ENCODE results near the gene TSPAN18.

Gene TSPAN18

DNA sequence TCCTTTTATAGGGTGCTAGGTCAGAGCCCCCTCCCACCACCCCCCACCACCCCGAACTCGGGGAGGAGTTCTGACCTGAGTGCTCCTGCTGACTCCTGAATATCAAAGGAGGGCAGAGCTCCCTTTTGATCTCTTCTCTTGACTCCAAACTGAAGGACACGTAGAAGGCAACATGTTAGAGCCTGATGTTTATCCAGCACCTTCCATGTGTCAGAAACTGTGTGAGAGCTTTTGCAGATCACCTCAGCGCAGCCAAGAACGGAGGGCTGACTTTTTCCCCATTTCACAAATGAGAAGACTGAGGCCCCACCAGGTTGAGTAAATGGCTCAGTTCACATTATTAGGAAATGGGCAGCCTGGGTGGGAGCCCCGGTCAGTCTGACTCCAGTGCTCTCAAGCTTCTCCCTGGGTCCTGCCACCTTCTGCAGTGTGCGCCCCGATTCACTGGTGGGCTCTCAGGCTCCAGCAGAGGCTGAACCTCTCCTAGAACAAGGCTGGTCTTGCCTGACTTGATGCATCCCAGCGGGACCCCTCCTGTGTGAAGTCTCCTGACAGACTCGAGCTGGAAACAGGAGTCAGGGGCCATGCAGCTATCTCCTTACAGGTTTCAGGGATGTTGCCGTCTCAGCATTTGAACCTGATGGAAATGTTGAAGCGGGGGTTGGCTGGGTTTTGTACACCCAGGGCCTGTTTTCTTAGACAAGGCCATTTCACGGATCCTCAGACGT is 98.5 kb downstream of the TSPAN18 start:
- TF ChIP-seq, protein P1, sequence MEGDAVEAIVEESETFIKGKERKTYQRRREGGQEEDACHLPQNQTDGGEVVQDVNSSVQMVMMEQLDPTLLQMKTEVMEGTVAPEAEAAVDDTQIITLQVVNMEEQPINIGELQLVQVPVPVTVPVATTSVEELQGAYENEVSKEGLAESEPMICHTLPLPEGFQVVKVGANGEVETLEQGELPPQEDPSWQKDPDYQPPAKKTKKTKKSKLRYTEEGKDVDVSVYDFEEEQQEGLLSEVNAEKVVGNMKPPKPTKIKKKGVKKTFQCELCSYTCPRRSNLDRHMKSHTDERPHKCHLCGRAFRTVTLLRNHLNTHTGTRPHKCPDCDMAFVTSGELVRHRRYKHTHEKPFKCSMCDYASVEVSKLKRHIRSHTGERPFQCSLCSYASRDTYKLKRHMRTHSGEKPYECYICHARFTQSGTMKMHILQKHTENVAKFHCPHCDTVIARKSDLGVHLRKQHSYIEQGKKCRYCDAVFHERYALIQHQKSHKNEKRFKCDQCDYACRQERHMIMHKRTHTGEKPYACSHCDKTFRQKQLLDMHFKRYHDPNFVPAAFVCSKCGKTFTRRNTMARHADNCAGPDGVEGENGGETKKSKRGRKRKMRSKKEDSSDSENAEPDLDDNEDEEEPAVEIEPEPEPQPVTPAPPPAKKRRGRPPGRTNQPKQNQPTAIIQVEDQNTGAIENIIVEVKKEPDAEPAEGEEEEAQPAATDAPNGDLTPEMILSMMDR (IDR thresholded peaks at IDR 0.05; ENCODE audit: extremely low read depth, insufficient read depth, missing control alignments), result no peak
- DNase-seq (ENCODE audit: low spot score), result no peak
- in situ Hi-C loops (cut with MboI; ENCODE audit: low pct_unique_long_range_greater_than_20kb, low sequenced_read_pairs, unreplicated experiment), result no loop called here

DNA sequence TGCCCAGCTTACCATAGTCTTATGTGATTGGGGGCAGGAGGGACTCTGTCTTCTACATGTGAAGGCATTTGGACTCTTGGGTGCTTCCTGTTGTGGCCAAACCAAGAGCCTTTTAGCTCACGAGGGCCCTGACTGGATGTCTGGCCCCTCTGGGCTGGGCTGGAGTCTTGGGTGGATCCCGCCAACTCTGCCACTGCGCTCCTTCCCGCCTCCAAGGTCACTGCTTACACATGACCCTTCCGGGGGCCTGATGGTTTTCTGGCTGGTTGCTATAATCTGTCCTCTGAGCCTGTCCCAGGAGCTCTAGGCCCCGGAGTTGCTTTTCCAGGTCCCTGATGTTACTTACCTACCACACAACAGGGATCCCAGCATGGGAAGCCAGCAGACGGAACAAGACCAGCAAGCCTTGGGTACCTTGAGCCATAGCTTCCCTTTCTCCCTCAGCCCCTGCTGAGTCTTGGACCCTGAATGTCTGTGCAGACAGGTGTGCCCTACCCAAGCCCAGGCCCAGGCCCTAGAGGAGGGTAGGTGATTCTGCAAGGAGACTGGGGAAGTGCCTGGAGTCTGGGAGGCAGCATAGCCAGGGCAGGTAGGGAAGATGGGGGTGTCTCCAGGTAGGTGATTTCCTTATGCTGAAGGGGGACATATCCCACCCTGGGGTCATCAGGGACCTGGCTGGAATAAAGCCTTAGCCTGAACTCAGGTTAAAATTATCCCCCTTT is 100.3 kb downstream of the TSPAN18 start:
- in situ Hi-C loops (cut with MboI; ENCODE audit: low pct_unique_long_range_greater_than_20kb, low sequenced_read_pairs, unreplicated experiment), result no loop called here
- TF ChIP-seq, protein P1 (IDR thresholded peaks at IDR 0.05; ENCODE audit: extremely low read depth, insufficient read depth, missing control alignments), result no peak
- DNase-seq (ENCODE audit: low spot score), result no peak

DNA sequence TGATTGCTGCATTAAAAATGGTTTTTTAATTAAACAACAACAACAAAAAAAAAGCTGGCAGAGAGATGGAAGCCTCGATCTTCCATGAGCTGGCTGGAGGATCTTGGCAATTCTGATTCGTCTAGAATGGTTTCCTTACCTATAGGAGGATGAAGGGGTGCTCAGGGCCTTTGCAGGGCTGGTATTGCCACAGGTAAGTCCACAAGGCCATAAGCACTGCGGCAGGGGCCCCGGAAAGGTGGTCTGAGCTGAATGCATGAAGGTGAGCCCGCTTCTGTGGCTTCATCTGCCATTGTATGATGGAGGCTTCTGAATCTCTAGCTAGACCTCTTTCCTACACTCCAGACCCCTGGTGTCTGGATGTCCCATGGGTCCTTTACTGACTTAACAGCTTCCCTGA is 101.5 kb downstream of the TSPAN18 start:
- no peak for DNase-seq (ENCODE audit: low spot score)
- in situ Hi-C loops (cut with MboI; ENCODE audit: low pct_unique_long_range_greater_than_20kb, low sequenced_read_pairs, unreplicated experiment), result no loop called here

DNA sequence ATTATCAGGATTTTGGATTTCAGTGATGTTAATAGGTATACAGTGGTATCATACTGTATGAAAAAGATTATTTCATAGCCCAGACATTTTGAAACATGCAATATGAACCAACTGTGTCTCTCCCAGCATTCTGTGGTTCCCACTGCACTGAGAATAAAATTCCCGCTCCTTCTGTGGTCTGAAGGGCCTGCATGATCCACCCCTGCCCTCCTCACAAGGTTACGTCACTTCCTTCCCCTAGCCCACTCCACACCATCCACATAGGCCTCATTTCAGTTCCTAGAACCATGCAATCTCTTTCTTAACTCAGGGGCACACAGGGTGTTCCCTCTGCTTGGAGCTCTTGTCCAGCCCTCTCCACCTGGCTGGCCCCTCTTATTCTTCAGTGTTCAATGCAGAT is 103.1 kb downstream of the TSPAN18 start:
- TF ChIP-seq, protein P1 (IDR thresholded peaks at IDR 0.05; ENCODE audit: extremely low read depth, insufficient read depth, missing control alignments), result no peak
- DNase-seq (ENCODE audit: low spot score), result no peak
- in situ Hi-C loops (cut with MboI; ENCODE audit: low pct_unique_long_range_greater_than_20kb, low sequenced_read_pairs, unreplicated experiment), result no loop called here

More for the DNA sequence above, 101.5 kb downstream of the TSPAN18 start:
- TF ChIP-seq, protein P1 (IDR thresholded peaks at IDR 0.05; ENCODE audit: extremely low read depth, insufficient read depth, missing control alignments), result no peak

DNA sequence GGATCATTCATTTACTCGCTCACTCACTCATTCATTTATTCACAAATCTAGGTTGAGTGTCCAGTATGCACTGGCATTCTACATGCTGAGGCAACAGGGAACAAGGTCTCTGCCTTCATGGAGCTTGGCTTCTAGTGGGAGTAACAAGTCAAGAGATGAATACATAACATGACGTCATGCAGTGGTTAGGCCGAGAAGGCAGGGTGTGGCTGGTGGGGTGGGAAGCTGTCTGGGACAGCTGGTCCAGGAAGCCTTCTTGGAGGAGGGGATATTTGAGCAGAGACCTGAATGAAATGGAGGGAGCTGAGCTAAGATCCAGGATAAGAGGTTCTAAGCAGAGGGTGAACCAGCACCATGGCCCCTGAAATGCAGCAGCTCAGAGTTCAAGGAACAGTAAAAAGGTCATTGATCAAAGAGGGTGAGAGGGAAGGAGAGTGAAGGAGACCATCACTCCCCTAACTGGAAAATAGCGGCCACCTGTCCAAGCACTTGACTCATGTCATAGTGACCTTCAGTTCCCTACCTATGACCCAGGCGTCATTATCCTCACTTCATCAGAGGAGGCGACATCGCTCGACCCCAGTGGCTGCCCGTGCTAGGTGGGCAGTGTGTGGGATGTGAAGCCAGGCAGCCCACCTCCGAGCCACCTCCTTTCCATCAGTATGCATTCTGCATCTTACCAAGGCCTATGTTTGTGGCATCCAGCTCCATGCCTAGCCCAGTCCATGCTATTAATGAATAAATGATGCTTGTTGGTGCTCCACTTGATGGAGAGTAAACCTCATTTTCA is 105.0 kb downstream of the TSPAN18 start:
- TF ChIP-seq, protein P1 (IDR thresholded peaks at IDR 0.05; ENCODE audit: extremely low read depth, insufficient read depth, missing control alignments), result no peak
- DNase-seq (ENCODE audit: low spot score), result no peak
- in situ Hi-C loops (cut with MboI; ENCODE audit: low pct_unique_long_range_greater_than_20kb, low sequenced_read_pairs, unreplicated experiment), result no loop called here

DNA sequence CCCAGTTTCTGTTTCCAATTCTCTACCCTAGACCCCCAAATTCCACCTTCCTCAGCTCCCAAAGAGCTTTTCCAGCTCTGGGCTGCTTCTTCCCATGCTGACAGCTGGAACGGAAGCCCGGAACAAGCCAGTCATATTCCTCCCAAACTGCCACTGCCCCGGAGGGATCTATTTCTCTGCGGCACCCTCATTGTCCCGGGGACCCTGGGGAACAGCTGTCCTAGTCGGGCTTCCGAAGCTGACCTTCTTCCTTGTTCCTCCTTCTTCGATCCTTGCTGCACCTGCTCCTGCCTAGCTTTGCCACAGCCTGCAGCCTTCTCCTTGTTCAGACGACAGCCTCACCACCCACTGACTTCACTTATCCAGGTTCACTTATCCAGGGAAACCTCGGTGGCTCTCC is 105.7 kb downstream of the TSPAN18 start:
- in situ Hi-C loops (cut with MboI; ENCODE audit: low pct_unique_long_range_greater_than_20kb, low sequenced_read_pairs, unreplicated experiment), result no loop called here
- DNase-seq (ENCODE audit: low spot score), result no peak
- TF ChIP-seq, protein P1 (IDR thresholded peaks at IDR 0.05; ENCODE audit: extremely low read depth, insufficient read depth, missing control alignments), result no peak

All from GM13977 (cell line).